Measurements from ENCODE around the gene ZNF804A. TPM values are rescaled to one million over a fixed set of nuclear protein-coding genes. Genes with fewer than 3 reads are reported as not detected.

Gene ZNF804A
- total RNA-seq, 1 donor from 2014 or later = not detected

GRCh38 chr2:184685999-184686841, 87.9 kb downstream of the ZNF804A start:
- Mint-ChIP-seq H3K36me3 (ENCODE audit: unreplicated experiment) (no peaks in the 10 kb centered on the region), H3K9me3 (ENCODE audit: unreplicated experiment) (no peaks in the 10 kb centered on the region), H3K4me3 (ENCODE audit: unreplicated experiment) (no peak overlapping the region), H3K4me1 (ENCODE audit: unreplicated experiment) (no peaks in the 10 kb centered on the region), H3K27ac (ENCODE audit: unreplicated experiment) (no peak overlapping the region), H3K27me3 (ENCODE audit: unreplicated experiment) (no peaks in the 10 kb centered on the region)
- TF ChIP-seq CTCF (IDR thresholded peaks at IDR 0.05) = no peak
- no peak for DNase-seq (ENCODE audit: extremely low spot score, unreplicated experiment)

GRCh38 chr2:184689638-184690037, 91.3 kb downstream of the ZNF804A start:
- DNase-seq (ENCODE audit: extremely low spot score, unreplicated experiment) = no peak
- Mint-ChIP-seq H3K4me1 (ENCODE audit: unreplicated experiment) (no peaks in the 10 kb centered on the region), H3K27me3 (ENCODE audit: unreplicated experiment) (no peaks in the 10 kb centered on the region), H3K9me3 (ENCODE audit: unreplicated experiment) (no peaks in the 10 kb centered on the region), H3K4me3 (ENCODE audit: unreplicated experiment) (no peak overlapping the region), H3K36me3 (ENCODE audit: unreplicated experiment) (no peaks in the 10 kb centered on the region), H3K27ac (ENCODE audit: unreplicated experiment) (no peak overlapping the region)
- TF ChIP-seq CTCF (IDR thresholded peaks at IDR 0.05) = no peak

- TF ChIP-seq CTCF (IDR thresholded peaks at IDR 0.05) = no peak
- H3K36me3 Mint-ChIP-seq (ENCODE audit: unreplicated experiment) = no peaks in the 10 kb centered on the region
Observed at GRCh38 chr2:184692141-184692734, 93.9 kb downstream of the ZNF804A start.

GRCh38 chr2:184696644-184697043, 98.3 kb downstream of the ZNF804A start:
- TF ChIP-seq CTCF (IDR thresholded peaks at IDR 0.05) = no peak
- Mint-ChIP-seq H3K27me3 (ENCODE audit: unreplicated experiment) (no peaks in the 10 kb centered on the region), H3K27ac (ENCODE audit: unreplicated experiment) (no peak overlapping the region), H3K4me1 (ENCODE audit: unreplicated experiment) (no peaks in the 10 kb centered on the region), H3K9me3 (ENCODE audit: unreplicated experiment) (no peaks in the 10 kb centered on the region), H3K4me3 (ENCODE audit: unreplicated experiment) (no peak overlapping the region), H3K36me3 (ENCODE audit: unreplicated experiment) (no peaks in the 10 kb centered on the region)
- DNase-seq (ENCODE audit: extremely low spot score, unreplicated experiment) = no peak

More at GRCh38 chr2:184692141-184692734, 93.9 kb downstream of the ZNF804A start:
- Mint-ChIP-seq H3K4me1 (ENCODE audit: unreplicated experiment) (no peaks in the 10 kb centered on the region), H3K27ac (ENCODE audit: unreplicated experiment) (no peak overlapping the region), H3K9me3 (ENCODE audit: unreplicated experiment) (no peaks in the 10 kb centered on the region), H3K27me3 (ENCODE audit: unreplicated experiment) (no peaks in the 10 kb centered on the region), H3K4me3 (ENCODE audit: unreplicated experiment) (no peak overlapping the region)
- no peak for DNase-seq (ENCODE audit: extremely low spot score, unreplicated experiment)

- no peak for DNase-seq (ENCODE audit: extremely low spot score, unreplicated experiment)
- H3K27me3 Mint-ChIP-seq (ENCODE audit: unreplicated experiment) = no peaks in the 10 kb centered on the region
- no peak overlapping the region for H3K27ac Mint-ChIP-seq (ENCODE audit: unreplicated experiment)
- no peaks in the 10 kb centered on the region for H3K9me3 Mint-ChIP-seq (ENCODE audit: unreplicated experiment)
- H3K4me1 Mint-ChIP-seq (ENCODE audit: unreplicated experiment) = no peaks in the 10 kb centered on the region
- no peaks in the 10 kb centered on the region for H3K36me3 Mint-ChIP-seq (ENCODE audit: unreplicated experiment)
- no peak for TF ChIP-seq CTCF (IDR thresholded peaks at IDR 0.05)
- no peak overlapping the region for H3K4me3 Mint-ChIP-seq (ENCODE audit: unreplicated experiment)
Observed at GRCh38 chr2:184698476-184698875, 100.1 kb downstream of the ZNF804A start.

Measured in osteocyte (in vitro differentiated cells).